HG02642 (cell line): Measurements from ENCODE around the gene MMP24.
"Not testable (repeated sequence)": the region's sequence is repeated elsewhere in the genome, so short reads cannot be mapped to it uniquely, and the experiment has no call there.

Source experiments
- ATAC-seq: cut with Tn5 transposase; IDR thresholded peaks from one replicate; pipeline ENCODE4 v1.9.1; 2021; ENCODE audit warnings: mild to moderate bottlenecking; ENCODE audit not compliant: unreplicated experiment, poor library complexity

MMP24 gene

GRCh38 chr20:35252598-35252997 lies 26.1 kb downstream of the MMP24 start:
- ATAC-seq: not testable (repeated sequence)

- no peak for ATAC-seq
Measured at GRCh38 chr20:35253010-35253409, 26.5 kb downstream of the MMP24 start.

- ATAC-seq: no peak
Measured at GRCh38 chr20:35254448-35254999, 28.0 kb downstream of the MMP24 start.

DNA sequence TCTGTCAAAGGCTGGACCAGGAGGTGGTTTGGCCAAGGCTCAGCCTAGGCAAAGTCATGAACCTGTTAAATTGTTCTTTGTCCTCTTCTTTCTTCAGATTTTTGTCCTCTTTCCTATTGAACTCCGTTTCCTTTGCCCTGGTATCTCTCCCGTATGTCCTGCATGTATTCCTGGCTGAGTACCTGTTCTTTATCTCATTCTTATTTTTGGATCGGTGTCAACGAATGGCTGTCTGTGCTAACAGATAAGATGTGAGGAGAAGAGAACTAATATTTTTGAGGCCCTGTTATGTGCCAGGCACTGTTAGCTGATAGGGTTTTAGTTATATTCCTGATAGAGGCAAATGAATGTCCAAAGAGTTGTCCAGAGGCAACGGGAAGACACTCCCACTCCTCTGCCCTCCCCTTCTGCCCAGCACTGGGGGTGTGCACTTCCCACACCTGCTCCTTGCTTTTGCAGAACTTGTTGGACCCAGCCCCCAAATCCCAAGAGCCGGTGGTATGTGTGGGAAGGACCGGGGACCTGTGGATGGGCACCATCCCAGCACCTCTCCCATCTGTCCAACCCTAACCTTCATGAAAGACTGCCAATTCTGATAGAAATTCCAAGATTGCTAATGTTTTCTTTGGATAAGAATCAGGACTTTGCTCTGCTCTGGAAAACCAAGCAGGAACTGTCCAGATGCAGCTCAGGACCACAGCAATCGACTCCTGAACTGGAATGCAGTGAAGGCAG lies 30.9 kb downstream of the MMP24 start:
- ATAC-seq: no peak

DNA sequence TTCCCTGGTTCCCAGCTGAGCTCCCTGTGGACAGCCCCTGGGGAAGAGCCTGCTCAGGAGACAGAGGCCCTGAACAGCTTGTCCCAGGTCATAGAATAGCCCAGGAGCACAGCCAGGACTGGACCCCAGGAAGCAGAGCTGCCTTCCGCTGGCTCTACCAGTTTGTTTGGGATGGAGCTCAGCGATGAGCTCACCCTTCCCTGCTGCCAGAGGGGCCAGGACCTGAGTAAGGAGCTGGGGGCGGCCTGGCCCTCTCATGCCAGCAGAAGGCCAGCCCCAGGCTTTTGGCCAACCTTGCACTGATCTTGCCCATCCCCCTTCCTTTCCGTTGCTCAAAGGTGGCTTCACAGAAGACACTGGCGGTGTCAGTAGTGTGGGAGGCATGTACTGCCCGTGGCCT lies 33.9 kb downstream of the MMP24 start:
- no peak for ATAC-seq

DNA sequence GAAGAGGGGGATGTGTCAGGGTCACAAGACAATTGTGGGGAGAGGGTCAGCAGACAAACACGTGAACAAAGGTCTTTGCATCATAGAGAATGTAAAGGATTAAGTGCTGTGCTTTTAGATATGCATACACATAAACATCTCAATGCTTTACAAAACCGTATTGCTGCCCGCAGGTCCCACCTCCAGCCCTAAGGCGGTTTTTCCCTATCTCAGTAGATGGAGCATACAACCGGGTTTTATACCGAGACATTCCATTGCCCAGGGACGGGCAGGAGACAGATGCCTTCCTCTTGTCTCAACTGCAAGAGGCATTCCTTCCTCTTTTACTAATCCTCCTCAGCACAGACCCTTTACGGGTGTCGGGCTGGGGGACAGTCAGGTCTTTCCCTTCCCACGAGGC lies 35.8 kb downstream of the MMP24 start:
- ATAC-seq: not testable (repeated sequence)

DNA sequence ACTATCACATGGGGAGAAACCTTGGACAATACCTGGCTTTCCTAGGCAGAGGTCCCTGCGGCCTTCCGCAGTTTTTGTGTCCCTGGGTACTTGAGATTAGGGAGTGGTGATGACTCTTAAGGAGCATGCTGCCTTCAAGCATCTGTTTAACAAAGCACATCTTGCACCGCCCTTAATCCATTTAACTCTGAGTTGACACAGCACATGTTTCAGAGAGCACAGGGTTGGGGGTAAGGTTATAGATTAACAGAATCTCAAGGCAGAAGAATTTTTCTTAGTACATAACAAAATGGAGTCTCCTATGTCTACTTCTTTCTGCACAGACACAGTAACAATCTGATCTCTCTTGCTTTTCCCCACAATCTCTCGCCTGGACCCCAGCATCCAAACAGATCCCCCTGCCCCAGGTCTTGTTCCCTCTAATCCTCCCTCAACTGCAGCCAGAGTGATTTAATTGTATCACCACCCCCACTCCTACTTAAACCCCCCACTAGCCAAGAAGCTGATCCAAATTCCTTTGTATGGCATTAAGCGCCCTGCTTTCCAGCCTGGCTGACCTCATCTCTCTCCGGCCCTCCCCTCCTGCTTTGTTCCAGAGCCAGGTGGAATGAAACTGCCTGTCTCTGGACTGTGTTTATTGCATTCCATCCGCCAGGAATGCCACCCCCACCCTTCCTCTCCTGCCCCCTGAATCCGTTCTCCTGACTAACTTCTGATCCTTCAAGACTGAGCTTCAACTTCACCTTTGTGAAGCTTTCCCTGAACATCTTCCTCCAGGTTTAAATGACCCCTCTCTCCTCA lies 36.4 kb downstream of the MMP24 start:
- not testable (repeated sequence) for ATAC-seq

DNA sequence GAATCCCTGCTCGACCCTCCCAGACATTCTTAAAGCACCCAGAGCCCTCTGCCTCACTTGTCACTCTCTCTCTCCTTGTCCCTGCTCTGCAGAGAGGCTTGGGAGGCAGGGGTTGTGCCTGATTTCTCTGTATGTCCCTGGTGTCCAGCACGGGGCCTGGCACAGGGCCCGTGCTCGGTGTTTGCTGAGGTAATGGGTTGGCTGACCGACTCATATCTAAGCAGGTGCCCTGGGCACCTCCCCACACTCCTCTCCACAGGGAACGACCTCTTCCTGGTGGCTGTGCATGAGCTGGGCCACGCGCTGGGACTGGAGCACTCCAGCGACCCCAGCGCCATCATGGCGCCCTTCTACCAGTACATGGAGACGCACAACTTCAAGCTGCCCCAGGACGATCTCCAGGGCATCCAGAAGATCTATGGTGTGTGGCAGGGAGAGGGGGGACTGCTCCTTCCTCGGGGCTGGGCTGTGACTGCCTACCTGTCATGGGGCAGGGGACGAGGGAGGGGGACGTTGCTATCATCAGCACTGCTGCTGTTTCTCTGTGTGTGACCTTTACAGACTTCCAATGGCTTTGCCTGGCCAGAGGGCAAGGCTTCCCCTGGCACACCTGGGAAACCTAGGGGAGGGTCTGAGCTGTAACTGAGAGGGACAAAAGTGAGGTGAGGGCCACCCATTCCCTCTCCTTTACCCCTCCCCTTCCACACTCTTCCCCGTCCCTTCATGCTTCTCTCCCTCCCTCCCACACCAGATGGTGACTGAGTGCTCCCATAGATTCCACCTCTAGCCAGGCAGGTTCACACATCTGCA lies 37.2 kb downstream of the MMP24 start:
- ATAC-seq: no peak

DNA sequence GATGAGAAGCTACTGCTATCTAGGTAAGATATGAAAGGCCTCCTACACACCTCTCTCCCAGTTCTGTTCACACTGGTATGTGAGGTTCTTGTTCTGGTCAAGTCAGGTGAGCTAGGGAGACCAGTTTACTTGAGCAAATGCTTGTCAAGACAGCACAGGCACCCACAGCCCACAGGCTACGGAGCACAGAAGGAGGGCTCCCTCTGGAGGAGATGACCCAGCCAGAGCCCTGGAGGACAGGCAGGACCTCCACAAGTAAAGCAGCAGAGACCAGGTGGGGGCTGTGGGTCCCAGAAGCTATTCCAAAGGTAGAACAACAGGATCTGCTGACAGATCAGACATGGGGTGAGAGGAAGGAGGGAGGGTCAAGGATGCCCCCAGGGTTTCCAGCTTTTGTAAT lies 38.3 kb downstream of the MMP24 start:
- no peak for ATAC-seq

- no peak for ATAC-seq
Measured at GRCh38 chr20:35267092-35267491, 40.6 kb downstream of the MMP24 start.

GRCh38 chr20:35269055-35269781 lies 42.7 kb downstream of the MMP24 start:
- ATAC-seq: no peak

DNA sequence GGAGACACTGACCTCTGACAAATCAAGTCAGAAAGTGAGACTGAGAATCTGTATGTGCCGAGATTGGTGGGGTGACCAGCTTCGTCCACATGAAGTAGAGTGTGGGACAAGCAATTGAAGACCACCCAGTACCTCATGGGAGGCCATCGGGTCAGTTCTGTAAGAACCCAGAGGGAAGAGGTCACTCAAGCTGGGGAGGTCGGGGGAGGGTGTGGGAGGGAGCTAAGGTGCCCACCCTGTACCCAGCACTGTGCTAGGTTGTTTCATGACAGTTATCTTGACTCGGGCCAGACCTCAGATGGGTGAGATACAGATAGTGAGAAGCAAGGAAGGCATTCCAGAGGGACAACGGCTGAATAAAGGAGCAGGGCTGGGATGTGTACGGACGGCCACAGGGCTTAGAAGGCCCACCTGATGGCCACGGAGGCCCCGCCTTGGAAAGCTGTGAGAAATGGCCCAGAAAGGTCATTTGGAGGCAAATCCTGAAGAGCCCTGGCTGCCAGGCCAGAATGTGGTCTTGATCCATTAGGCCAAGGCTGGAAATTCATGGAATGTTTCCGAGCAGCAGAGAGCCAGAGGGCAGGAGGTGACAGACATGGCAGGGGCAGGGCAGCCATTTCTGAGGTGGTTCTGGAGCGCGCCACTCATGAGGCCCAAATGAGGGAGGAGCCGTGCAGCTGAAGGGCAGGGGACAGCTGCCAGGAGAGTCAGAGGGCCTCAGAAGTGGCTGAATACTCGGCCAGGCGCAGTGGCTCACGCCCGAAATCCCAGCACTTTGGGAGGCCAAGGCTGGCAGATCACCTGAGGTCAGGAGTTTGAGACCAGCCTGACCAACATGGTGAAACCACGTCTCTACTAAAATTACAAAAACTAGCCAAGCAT lies 43.8 kb downstream of the MMP24 start:
- no peak for ATAC-seq

DNA sequence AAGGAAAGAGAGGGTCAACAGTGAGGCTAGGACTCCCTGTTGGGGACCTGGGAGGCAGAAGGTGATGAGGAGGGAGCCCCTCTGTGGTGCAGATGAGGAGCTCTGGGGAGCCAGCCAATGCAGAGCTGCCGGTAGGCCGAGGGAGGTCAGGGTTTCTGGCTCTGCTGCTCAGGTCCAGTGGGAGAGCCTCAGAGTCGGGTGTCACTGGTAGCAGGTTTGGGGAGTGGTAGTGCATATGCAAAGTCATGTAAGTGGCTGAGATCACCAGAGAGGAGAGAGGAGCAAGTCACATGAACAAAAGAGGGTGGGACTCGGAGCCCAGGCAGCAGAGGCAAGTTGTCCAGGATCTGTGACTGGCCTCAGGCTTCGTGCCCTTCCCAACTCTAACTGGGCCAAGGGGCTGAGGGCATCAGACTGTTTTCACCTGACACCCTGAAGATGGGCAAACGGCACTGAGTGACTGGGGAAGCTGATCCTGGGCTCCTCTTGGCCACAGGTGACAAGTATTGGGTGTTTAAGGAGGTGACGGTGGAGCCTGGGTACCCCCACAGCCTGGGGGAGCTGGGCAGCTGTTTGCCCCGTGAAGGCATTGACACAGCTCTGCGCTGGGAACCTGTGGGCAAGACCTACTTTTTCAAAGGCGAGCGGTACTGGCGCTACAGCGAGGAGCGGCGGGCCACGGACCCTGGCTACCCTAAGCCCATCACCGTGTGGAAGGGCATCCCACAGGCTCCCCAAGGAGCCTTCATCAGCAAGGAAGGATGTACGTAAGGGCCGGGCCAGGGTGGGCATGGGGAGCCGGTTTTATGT lies 44.8 kb downstream of the MMP24 start:
- ATAC-seq: no peak

GRCh38 chr20:35271904-35272303 lies 45.4 kb downstream of the MMP24 start:
- no peak for ATAC-seq

GRCh38 chr20:35273449-35274171 lies 47.1 kb downstream of the MMP24 start:
- ATAC-seq: no peak

- no peak for ATAC-seq
Measured at GRCh38 chr20:35274172-35275092, 47.9 kb downstream of the MMP24 start.
